Activated CD8-positive, alpha-beta memory T cell treated with anti-CD3 and anti-CD28 coated beads, Interleukin-2, amount 50 U/mL, for 24 hours (primary cell): ENCODE data around the gene IFRD2.
"Not testable (repeated sequence)": the region's sequence is repeated elsewhere in the genome, so short reads cannot be mapped to it uniquely, and the experiment has no call there.

Experiments
- DNase-seq: peaks from one replicate; pipeline ENCODE4 v3.0.0-alpha.2; 2020; ENCODE audit errors: extremely low read depth

IFRD2 gene

GRCh38 chr3:50251220-50251619 is 41.0 kb downstream of the IFRD2 start:
- no peak for DNase-seq

- no peak for DNase-seq
Observed at GRCh38 chr3:50250514-50250913, 41.7 kb downstream of the IFRD2 start.

DNA sequence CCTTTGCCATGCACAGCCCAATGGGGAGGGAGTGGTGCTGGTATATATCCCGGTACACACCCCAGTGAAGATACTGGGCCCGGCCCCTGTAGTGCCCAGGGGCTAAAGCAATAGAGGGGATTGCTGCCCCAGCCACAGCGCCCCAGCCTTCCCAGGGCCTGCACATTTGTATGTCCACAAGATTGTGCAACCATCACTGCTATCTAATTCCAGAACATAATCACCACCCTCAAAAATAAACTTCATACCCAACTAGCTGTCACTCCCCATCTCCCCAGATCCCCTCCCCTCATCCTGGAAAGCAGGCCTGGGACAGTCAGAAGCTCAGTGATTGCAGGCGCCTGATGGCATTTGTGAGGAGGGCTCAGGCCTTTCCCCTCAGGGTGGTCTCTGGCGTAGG is 42.8 kb downstream of the IFRD2 start:
- DNase-seq = no peak

DNA sequence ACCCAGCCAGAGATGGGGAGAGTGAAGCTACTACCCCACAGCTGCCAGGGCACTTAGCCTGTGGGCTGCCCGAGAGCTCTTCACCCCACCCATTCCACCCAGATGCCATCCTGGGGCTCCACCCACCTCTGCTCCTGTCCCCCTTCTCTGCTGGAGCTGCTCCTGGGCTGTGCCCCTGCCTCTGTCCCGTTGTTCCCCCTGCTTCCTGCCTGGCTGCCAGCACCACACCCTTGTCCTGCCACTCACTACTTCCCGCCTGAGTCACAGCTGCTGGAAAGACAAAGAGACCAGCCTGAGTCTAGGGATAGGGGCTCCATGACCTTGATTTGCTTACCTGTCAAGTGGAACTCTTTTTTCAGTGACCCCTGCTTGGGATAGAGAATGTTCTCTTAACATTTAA is 43.8 kb downstream of the IFRD2 start:
- no peak for DNase-seq

DNA sequence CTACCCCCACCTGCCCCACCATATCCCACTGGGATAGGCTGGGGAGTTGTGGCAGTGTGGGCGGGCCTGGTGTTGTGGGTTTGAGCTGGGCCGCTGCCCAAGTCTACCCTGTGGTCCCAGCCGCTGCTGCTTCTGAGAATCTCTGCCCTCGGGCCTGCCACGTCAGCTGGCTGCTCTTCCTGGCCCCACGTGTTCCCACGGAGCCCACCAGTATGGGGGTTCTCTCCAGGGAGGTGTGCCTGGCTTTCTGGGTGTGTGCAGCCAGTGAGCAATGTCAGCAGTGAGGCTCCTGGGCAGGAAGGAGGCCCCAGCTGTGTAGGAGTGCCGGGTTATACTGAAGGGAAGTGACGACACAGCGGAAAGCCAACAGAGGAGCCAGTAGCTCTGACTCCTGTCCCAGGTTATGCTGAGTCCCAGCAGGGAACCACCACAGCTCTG is 45.7 kb downstream of the IFRD2 start:
- DNase-seq = peak; percentile 81

GRCh38 chr3:50245831-50246516 is 46.3 kb downstream of the IFRD2 start:
- DNase-seq = peak; percentile 83

GRCh38 chr3:50245251-50245745 is 46.9 kb downstream of the IFRD2 start:
- no peak for DNase-seq

- DNase-seq = not testable (repeated sequence)
Observed at GRCh38 chr3:50244813-50245212, 47.4 kb downstream of the IFRD2 start.

DNA sequence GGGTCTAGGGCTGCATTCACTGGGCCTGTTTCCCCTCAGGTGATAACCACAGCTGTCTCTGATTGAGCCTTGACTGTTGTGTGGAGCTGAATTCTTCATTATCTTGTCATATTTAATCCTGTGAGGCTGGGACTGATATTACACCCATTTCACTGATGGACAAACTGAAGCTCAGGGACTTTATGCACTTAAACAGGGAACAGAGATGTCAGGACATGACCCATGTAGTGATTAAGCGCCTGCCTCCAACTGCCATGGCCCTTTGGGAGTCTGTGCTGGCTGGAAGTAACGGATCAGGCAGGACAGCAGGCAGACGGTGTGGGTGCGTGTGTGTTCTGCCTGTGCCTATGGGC is 48.7 kb downstream of the IFRD2 start:
- DNase-seq = no peak

GRCh38 chr3:50242851-50243542 is 49.2 kb downstream of the IFRD2 start:
- no peak for DNase-seq

DNA sequence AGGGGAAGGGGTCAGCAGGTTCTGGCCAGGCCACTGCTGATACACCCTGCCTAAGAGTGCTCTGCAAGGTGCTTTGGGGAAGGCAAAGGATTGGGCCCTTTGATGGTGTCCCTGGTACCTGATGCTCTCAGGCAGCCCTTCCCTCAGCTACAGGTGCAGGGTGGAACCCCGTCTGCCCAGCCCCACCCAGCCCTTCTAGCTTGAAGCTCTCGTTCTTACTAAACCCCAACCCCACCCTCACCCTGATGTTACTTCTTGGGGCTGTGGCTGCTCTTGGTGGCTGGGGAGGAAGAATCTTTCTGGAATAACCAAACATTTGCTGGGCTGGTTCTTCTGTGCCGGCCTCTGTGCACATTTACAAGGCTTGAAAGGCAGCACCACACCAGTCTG is 49.9 kb downstream of the IFRD2 start:
- no peak for DNase-seq

- DNase-seq = no peak
Observed at GRCh38 chr3:50241713-50242380, 50.4 kb downstream of the IFRD2 start.

GRCh38 chr3:50241163-50241562 is 51.1 kb downstream of the IFRD2 start:
- no peak for DNase-seq

DNA sequence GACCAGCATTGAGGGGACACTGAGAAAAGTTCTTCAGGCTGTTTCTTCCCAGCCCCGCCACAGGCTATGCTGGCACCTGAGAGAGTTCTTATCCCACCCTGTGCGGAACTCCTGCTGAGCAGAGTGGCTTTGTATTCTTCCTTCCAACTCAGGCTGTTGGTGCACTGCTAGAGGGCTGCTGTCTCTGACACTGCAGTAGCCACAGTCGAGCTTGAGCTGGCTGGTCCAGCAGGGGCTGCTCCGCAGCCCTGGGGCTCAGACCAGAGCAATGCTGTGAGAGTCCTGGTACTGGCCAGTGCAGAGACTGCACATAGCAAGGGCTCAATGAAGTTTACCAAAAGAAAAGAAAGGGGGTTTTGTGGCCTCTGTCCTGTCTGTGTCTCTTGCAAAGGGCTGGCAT is 52.6 kb downstream of the IFRD2 start:
- no peak for DNase-seq

GRCh38 chr3:50238549-50239026 is 53.6 kb downstream of the IFRD2 start:
- DNase-seq = no peak

DNA sequence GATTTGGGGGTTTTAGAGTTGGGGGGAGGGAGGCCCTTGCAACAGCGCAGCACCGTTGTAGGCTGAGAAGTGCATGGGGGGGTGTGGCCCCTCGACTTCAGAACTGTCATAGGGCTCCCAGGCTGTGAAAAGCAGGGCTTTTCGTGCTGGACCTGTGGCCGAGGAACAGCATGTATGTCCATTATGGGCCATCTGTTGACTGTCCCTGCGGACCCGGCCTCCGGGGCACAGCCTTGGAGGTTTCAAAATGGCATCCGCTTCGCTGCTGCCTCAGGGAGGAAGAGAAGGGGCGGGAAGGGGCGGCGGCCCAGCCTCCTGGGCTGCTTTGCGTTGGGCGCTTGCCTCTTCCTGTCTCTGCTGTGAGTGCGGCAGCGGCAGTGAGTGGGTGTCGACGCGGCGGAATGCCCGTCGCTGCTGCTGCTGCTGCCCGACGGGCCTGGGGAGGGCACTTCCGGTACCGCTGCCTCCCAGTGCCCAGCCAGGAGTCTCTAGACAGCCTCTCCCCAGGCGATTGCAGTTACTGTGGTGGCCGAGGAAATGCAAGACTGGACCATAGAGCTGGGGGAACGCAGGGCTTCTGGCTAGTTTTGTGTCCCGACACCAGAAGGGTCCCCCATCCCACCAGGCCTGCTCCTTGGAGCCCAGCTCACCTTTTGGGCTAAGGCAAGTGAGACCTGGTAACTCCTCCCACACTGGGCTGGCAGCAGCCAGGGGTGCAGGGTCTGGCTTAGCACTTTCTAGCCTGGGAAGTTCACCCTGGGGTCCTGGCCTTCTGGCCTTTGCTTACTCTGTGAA is 54.3 kb downstream of the IFRD2 start:
- peak; percentile 57 for DNase-seq
